OCI-LY7 (cell line): Measurements from ENCODE around the gene HS3ST1.

ENCODE experiments used
- EZH2phosphoT487 ChIP-seq: fragments of 200-600 bp; sonication (generic); IDR thresholded peaks from 2 replicates; pipeline ENCODE4 v1.6.1; 2018; ENCODE audit warnings: low read depth, borderline replicate concordance, mild to moderate bottlenecking, mixed run types, antibody characterized with exemption, low read length, moderate library complexity, mixed read lengths
- TF ChIP-seq, protein P1 (sequence below): fragments of 200-600 bp; sonication (generic); conservative IDR thresholded peaks from 2 replicates; pipeline ENCODE4 v1.5.1; 2014; ENCODE audit warnings: mild to moderate bottlenecking, antibody characterized with exemption, low read length, moderate library complexity, mixed read lengths

DNA sequence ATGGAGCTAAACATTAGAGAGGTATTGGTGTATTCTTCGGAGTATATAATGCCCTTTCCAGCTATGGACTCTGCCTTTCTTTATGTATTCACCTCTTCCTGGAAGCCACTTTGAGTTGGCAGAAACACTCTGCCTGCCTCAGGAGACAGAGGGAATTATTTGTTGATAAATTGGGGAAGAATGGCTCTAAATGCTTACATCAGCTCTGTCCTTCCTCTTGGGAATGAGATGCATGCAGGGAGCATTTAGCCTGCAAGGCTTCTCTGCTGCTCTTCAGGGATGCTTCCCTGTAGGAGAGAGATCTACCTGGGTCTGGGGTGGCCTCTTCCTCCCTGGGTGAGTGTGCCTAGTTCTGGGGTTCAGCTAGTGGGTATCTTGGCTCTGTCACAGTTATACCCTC, 6.9 kb upstream of the HS3ST1 start:
- TF ChIP-seq, protein P1, sequence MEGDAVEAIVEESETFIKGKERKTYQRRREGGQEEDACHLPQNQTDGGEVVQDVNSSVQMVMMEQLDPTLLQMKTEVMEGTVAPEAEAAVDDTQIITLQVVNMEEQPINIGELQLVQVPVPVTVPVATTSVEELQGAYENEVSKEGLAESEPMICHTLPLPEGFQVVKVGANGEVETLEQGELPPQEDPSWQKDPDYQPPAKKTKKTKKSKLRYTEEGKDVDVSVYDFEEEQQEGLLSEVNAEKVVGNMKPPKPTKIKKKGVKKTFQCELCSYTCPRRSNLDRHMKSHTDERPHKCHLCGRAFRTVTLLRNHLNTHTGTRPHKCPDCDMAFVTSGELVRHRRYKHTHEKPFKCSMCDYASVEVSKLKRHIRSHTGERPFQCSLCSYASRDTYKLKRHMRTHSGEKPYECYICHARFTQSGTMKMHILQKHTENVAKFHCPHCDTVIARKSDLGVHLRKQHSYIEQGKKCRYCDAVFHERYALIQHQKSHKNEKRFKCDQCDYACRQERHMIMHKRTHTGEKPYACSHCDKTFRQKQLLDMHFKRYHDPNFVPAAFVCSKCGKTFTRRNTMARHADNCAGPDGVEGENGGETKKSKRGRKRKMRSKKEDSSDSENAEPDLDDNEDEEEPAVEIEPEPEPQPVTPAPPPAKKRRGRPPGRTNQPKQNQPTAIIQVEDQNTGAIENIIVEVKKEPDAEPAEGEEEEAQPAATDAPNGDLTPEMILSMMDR: no peak
- TF ChIP-seq EZH2phosphoT487: no peak
